Loucy (cell line): ENCODE measurements around the gene DKK3.

Source experiments
- H2AFZ ChIP-seq: fragments of 200-600 bp; sonication (generic); 2 replicates; pipeline ENCODE4 v1.6.0; 2016; ENCODE audit warnings: antibody characterized with exemption, mild to moderate bottlenecking, low read length, moderate library complexity
- H3F3A ChIP-seq: fragments of 200-600 bp; 2 replicates; pipeline ENCODE4 v1.6.0; 2016; ENCODE audit warnings: antibody characterized with exemption, low read depth, mild to moderate bottlenecking
- H3K27me3 ChIP-seq: fragments of 200-600 bp; sonication (generic); 2 replicates; pipeline ENCODE4 v1.6.1; 2014; ENCODE audit warnings: low read length, mild to moderate bottlenecking; ENCODE audit not compliant: insufficient read depth, poor library complexity, severe bottlenecking
- H3K36me3 ChIP-seq: fragments of 200-600 bp; sonication (generic); 2 replicates; pipeline ENCODE4 v1.6.1; 2016; ENCODE audit warnings: low read length; ENCODE audit not compliant: insufficient read depth
- H3K4me1 ChIP-seq: fragments of 200-600 bp; sonication (generic); 2 replicates; pipeline ENCODE4 v1.5.1; 2014; ENCODE audit warnings: low read length, mild to moderate bottlenecking; ENCODE audit not compliant: insufficient read depth, poor library complexity, severe bottlenecking
- H3K4me2 ChIP-seq: fragments of 200-600 bp; sonication (generic); 2 replicates; pipeline ENCODE4 v1.6.0; 2014; ENCODE audit warnings: antibody characterized with exemption, low read length, low read depth, mild to moderate bottlenecking; ENCODE audit not compliant: poor library complexity, severe bottlenecking
- H3K4me3 ChIP-seq: fragments of 200-600 bp; sonication (generic); 2 replicates; pipeline ENCODE4 v1.5.1; 2014; ENCODE audit warnings: low read length, mild to moderate bottlenecking, mixed read lengths; ENCODE audit not compliant: poor library complexity, severe bottlenecking
- H3K79me2 ChIP-seq: fragments of 200-600 bp; sonication (generic); 2 replicates; pipeline ENCODE4 v1.6.1; 2014; ENCODE audit warnings: low read length; ENCODE audit not compliant: insufficient read depth
- H3K9ac ChIP-seq: fragments of 200-600 bp; sonication (generic); 2 replicates; pipeline ENCODE4 v1.6.0; 2014; ENCODE audit warnings: mild to moderate bottlenecking, low read depth, low read length, moderate library complexity; ENCODE audit not compliant: poor library complexity, severe bottlenecking
- H3K9me2 ChIP-seq: fragments of 200-600 bp; sonication (generic); replicated peaks from 2 replicates; pipeline ENCODE4 v1.6.1; 2016; ENCODE audit warnings: low read depth, low read length, mixed read lengths
- H3K9me3 ChIP-seq: fragments of 200-600 bp; sonication (generic); 2 replicates; pipeline ENCODE4 v1.6.1; 2014; ENCODE audit warnings: mild to moderate bottlenecking, antibody characterized with exemption, low read length, low read depth; ENCODE audit not compliant: insufficient read depth
- H4K20me1 ChIP-seq: fragments of 200-600 bp; sonication (generic); 2 replicates; pipeline ENCODE4 v1.6.0; 2014; ENCODE audit warnings: antibody characterized with exemption, low read length, mild to moderate bottlenecking; ENCODE audit not compliant: insufficient read depth, poor library complexity, severe bottlenecking
- CTCF ChIP-seq: fragments of 200-600 bp; sonication (generic); conservative IDR thresholded peaks from 2 replicates; pipeline ENCODE4 v1.5.1; 2014; ENCODE audit warnings: mild to moderate bottlenecking, antibody characterized with exemption, low read length
- EZH2phosphoT487 ChIP-seq: fragments of 200-600 bp; IDR thresholded peaks from 2 replicates; pipeline ENCODE4 v1.6.1; 2018; ENCODE audit warnings: antibody characterized with exemption, mild to moderate bottlenecking, moderate library complexity, borderline replicate concordance

Gene DKK3

GRCh38 chr11:11915625-11916024 is 92.8 kb downstream of the DKK3 start:
- H3F3A ChIP-seq: no peaks in the 10 kb centered on the region
- no peaks in the 10 kb centered on the region for H3K9me2 ChIP-seq
- H3K9ac ChIP-seq: no peak overlapping the region
- H3K36me3 ChIP-seq: peaks cover 2% of the 10 kb centered on the region; the same call in 1 of the 2 replicates
- TF ChIP-seq CTCF (no peak), EZH2phosphoT487 (no peak)
- H3K9me3 ChIP-seq: no peaks in the 10 kb centered on the region
- H3K27me3 ChIP-seq: no peaks in the 10 kb centered on the region
- H3K79me2 ChIP-seq: no peaks in the 10 kb centered on the region
- H4K20me1 ChIP-seq: no peaks in the 10 kb centered on the region
- H3K4me3 ChIP-seq: no peak overlapping the region
- H3K4me2 ChIP-seq: no peak overlapping the region
- no peak overlapping the region for H2AFZ ChIP-seq
- no peaks in the 10 kb centered on the region for H3K4me1 ChIP-seq

- no peak overlapping the region for H3K9ac ChIP-seq
- H2AFZ ChIP-seq: no peak overlapping the region
- no peak for TF ChIP-seq CTCF
- TF ChIP-seq EZH2phosphoT487: no peak
- H4K20me1 ChIP-seq: no peaks in the 10 kb centered on the region
- no peak overlapping the region for H3K4me3 ChIP-seq
- H3K79me2 ChIP-seq: no peaks in the 10 kb centered on the region
- H3K27me3 ChIP-seq: no peaks in the 10 kb centered on the region
- no peaks in the 10 kb centered on the region for H3K4me1 ChIP-seq
- H3K9me2 ChIP-seq: no peaks in the 10 kb centered on the region
- peaks cover 13% of the 10 kb centered on the region; the same call in 1 of the 2 replicates for H3K36me3 ChIP-seq
- no peaks in the 10 kb centered on the region for H3K9me3 ChIP-seq
- H3F3A ChIP-seq: no peaks in the 10 kb centered on the region
- no peak overlapping the region for H3K4me2 ChIP-seq
These were observed 95.0 kb downstream of the DKK3 start for GRCh38 chr11:11913395-11913794.
